22Rv1 (cell line): ENCODE data around the gene IGFBP7.

ENCODE experiments used
- H3K27ac ChIP-seq: fragments of 450-650 bp; 2 replicates; pipeline ENCODE4 v1.5.1; 2017
- ZFX ChIP-seq: fragments of 450-650 bp; IDR thresholded peaks from 2 replicates; pipeline ENCODE4 v1.6.1; 2017; ENCODE audit warnings: antibody characterized with exemption, borderline replicate concordance
- TF ChIP-seq, protein P1 (sequence below): fragments of 450-650 bp; IDR thresholded peaks from 2 replicates; pipeline ENCODE4 v1.5.1; 2017; ENCODE audit warnings: mild to moderate bottlenecking

The IGFBP7 gene

GRCh38 chr4:57078685-57079521 lies 31.3 kb downstream of the IGFBP7 start:
- no peak for TF ChIP-seq ZFX
- TF ChIP-seq, protein P1, sequence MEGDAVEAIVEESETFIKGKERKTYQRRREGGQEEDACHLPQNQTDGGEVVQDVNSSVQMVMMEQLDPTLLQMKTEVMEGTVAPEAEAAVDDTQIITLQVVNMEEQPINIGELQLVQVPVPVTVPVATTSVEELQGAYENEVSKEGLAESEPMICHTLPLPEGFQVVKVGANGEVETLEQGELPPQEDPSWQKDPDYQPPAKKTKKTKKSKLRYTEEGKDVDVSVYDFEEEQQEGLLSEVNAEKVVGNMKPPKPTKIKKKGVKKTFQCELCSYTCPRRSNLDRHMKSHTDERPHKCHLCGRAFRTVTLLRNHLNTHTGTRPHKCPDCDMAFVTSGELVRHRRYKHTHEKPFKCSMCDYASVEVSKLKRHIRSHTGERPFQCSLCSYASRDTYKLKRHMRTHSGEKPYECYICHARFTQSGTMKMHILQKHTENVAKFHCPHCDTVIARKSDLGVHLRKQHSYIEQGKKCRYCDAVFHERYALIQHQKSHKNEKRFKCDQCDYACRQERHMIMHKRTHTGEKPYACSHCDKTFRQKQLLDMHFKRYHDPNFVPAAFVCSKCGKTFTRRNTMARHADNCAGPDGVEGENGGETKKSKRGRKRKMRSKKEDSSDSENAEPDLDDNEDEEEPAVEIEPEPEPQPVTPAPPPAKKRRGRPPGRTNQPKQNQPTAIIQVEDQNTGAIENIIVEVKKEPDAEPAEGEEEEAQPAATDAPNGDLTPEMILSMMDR, result no peak
- no peak overlapping the region for H3K27ac ChIP-seq

GRCh38 chr4:57077550-57078343 lies 32.4 kb downstream of the IGFBP7 start:
- TF ChIP-seq ZFX, result no peak
- TF ChIP-seq, protein P1, result no peak
- H3K27ac ChIP-seq, result no peak overlapping the region

GRCh38 chr4:57076646-57077045 lies 33.5 kb downstream of the IGFBP7 start:
- H3K27ac ChIP-seq, result no peak overlapping the region
- TF ChIP-seq ZFX, result no peak
- TF ChIP-seq, protein P1, result no peak

DNA sequence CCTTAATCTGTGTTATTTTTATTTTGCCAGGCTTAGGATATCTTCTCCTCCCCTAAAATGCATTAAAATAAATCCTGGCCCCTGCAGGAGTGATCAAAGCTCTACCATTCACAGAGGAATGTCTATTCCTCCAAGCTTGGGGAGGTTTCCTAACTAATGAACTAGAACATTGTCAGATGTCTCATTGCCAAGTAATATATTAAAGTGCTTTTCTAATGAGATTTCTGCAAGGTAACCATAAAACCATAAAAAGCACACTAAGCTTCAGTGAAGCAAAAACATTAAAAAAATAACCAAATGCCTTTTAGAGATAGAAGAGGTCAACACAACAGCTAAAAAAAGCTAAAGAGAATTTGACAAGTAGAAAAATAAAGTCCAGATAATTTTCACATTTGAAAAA lies 34.8 kb downstream of the IGFBP7 start:
- H3K27ac ChIP-seq, result no peak overlapping the region
- no peak for TF ChIP-seq ZFX
- TF ChIP-seq, protein P1, result no peak

GRCh38 chr4:57074744-57075143 lies 35.4 kb downstream of the IGFBP7 start:
- TF ChIP-seq, protein P1, result no peak
- no peak for TF ChIP-seq ZFX
- H3K27ac ChIP-seq, result no peak overlapping the region

DNA sequence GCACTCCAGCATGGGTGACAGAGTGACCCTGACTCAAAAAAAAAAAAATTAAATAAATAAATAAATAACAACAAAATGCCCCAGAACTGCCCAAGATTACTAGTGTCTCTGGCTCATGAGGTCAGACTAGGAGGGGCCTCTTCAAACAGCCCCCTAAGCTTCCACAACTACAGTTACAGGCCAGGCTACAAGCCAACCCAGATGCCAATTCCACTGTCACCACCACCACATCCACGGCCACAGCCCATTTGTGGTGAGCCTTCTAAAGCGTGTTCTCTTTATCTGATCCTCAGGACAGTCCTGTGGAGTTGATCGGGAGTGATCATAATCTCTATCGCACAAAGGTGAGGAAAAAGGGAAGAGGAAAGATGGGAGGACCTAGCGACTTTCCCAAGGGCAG lies 36.6 kb downstream of the IGFBP7 start:
- no peak for TF ChIP-seq ZFX
- TF ChIP-seq, protein P1, result no peak
- no peak overlapping the region for H3K27ac ChIP-seq

- TF ChIP-seq ZFX, result no peak
- TF ChIP-seq, protein P1, result no peak
- no peak overlapping the region for H3K27ac ChIP-seq
These were observed 38.9 kb downstream of the IGFBP7 start for GRCh38 chr4:57071326-57071725.
